Measurements from ENCODE around the gene SNX21. TPM values are rescaled to one million over a fixed set of nuclear protein-coding genes. Genes with fewer than 3 reads are reported as not detected.

SNX21 gene
- total RNA-seq, 1 donor from 2014 or later: 6.8 TPM

- DNase-seq (ENCODE audit: low read depth) (no peak), FAIRE-seq (no peak)
- TF ChIP-seq, protein P1, sequence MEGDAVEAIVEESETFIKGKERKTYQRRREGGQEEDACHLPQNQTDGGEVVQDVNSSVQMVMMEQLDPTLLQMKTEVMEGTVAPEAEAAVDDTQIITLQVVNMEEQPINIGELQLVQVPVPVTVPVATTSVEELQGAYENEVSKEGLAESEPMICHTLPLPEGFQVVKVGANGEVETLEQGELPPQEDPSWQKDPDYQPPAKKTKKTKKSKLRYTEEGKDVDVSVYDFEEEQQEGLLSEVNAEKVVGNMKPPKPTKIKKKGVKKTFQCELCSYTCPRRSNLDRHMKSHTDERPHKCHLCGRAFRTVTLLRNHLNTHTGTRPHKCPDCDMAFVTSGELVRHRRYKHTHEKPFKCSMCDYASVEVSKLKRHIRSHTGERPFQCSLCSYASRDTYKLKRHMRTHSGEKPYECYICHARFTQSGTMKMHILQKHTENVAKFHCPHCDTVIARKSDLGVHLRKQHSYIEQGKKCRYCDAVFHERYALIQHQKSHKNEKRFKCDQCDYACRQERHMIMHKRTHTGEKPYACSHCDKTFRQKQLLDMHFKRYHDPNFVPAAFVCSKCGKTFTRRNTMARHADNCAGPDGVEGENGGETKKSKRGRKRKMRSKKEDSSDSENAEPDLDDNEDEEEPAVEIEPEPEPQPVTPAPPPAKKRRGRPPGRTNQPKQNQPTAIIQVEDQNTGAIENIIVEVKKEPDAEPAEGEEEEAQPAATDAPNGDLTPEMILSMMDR (IDR thresholded peaks at IDR 0.05; ENCODE audit: insufficient read depth, low read length, severe bottlenecking): no peak
Measured at GRCh38 chr20:45821947-45822346, 11.7 kb upstream of the SNX21 start.

GRCh38 chr20:45822857-45823256, 10.7 kb upstream of the SNX21 start:
- peaks cover 5% of the 10 kb centered on the region for H3K27me3 ChIP-seq (ENCODE audit: control insufficient read depth, insufficient read depth, low read length)
- TF ChIP-seq, protein P1 (IDR thresholded peaks at IDR 0.05; ENCODE audit: insufficient read depth, low read length, severe bottlenecking): no peak
- peak; percentile 27 for DNase-seq (ENCODE audit: low read depth)
- H3K4me3 ChIP-seq (ENCODE audit: low read depth, low read length): no peak overlapping the region
- no peaks in the 10 kb centered on the region for H3K36me3 ChIP-seq (ENCODE audit: control insufficient read depth, insufficient read depth, low read length)
- no peak for FAIRE-seq

More at GRCh38 chr20:45821947-45822346, 11.7 kb upstream of the SNX21 start:
- H3K4me3 ChIP-seq (ENCODE audit: low read depth, low read length): no peak overlapping the region
- no peaks in the 10 kb centered on the region for H3K36me3 ChIP-seq (ENCODE audit: control insufficient read depth, insufficient read depth, low read length)
- H3K27me3 ChIP-seq (ENCODE audit: control insufficient read depth, insufficient read depth, low read length): peaks cover 5% of the 10 kb centered on the region

DNA sequence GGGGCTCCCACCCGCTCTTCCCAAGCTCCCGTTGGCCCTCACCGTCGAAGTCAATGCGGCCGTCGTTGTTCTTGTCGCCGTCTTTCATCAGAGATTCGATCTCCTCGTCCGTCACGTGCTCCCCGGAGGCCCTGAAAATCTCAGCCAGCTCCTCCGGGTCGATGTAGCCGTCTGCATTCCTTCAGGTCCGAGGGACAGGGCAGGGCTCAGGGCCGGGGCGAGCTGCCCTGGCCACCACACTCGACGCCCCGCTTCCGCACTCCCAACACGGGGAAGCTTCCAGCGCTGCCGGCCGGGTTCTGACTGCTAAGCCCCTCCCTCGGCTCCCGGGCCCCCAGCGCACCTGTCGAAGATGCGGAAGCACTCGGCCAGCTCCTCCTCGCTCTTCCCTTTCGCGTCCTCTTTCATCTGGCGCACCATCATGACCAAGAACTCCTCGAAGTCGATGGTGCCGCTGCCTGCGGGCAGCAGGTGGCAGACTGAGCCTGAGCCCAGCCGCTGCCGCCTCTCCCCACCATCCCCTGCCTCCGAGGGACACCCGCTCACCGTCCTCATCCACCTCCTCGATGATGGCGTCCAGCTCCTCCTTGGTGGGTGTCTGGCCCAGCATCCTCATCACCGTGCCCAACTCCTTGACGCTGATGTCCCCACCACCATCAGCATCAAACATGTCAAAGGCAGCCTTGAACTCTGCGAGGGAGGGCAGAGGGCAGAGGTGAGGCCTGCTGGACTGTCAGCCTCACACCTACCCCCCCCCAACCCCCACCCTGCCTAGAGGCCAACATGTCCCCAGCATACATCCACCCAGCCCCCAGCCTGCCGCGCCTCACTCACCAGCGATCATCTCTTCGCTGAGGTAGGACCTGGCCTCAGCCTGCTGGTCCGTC, 9.4 kb upstream of the SNX21 start:
- TF ChIP-seq, protein P1 (IDR thresholded peaks at IDR 0.05; ENCODE audit: insufficient read depth, low read length, severe bottlenecking): peak; percentile 56
- FAIRE-seq: no peak
- DNase-seq (ENCODE audit: low read depth): peak; percentile 28

DNA sequence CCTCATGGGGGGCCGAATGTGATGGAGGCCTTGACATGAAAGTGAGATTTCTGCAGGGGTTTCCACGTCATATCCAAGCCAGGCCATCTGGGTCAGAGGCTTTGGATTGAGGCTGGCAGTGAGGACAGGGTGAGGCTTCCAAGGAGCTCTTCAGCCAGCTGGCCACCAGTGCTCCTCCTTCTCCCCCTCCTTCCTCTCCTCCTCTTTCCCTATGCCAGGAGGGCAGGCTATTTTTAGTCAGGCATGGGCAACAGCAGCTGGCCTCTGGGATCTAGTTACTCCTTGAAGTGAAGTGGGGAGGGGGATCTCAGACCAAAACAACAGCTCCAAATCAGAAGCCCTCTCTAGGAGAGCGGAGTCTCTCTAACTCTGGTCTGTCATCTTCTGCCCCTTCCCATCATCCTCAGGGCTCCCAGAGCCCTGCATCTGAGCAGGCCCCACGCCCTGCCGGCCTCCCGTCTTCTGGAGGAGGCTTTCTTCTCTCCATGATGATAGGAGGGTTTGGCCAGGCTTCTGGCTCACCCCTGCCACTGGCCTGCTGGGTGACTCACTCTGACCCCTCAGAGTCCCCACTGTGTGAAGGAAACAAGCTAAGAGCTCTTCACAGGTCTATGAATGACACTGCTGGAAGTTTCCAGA, 7.1 kb upstream of the SNX21 start:
- TF ChIP-seq, protein P1 (IDR thresholded peaks at IDR 0.05; ENCODE audit: insufficient read depth, low read length, severe bottlenecking): no peak
- H3K36me3 ChIP-seq (ENCODE audit: control insufficient read depth, insufficient read depth, low read length): no peaks in the 10 kb centered on the region
- DNase-seq (ENCODE audit: low read depth): no peak
- H3K4me3 ChIP-seq (ENCODE audit: low read depth, low read length): no peak overlapping the region
- peaks cover 5% of the 10 kb centered on the region for H3K27me3 ChIP-seq (ENCODE audit: control insufficient read depth, insufficient read depth, low read length)
- FAIRE-seq: no peak

More for the DNA sequence above, 9.4 kb upstream of the SNX21 start:
- Histone ChIP-seq H3K27me3 (ENCODE audit: control insufficient read depth, insufficient read depth, low read length) (peaks cover 5% of the 10 kb centered on the region), H3K4me3 (ENCODE audit: low read depth, low read length) (no peak overlapping the region), H3K36me3 (ENCODE audit: control insufficient read depth, insufficient read depth, low read length) (no peaks in the 10 kb centered on the region)

DNA sequence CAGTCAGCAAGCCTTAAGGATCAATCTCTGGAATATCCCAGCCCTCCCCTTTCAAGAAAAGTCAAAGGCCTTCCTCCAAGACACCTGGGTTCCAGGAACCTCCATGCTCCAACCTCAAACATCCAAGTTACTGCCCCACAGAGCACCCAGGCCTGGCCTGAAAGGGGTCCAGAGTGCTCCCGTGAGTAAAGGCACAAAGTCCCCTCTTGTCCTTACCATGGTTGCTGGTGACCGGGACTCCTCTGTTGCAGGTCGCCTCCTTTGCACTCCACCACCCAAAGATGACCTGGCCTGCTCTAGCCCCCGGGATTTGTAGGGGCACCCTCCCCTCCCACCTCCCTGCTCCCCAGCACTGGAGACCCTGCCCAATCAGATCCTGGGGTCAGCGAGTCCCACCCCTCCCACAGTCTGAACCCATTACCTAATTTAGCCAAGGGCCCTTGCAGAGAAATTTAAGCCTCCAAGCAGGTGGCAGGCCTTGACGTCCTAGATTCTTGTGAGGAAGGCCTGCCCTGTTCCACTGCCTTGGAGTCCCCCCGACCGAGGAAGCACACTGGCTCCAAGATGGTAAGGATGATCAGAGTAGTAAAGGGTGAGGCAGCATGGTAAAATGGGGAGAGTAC, 6.5 kb upstream of the SNX21 start, which contains the start of gene TNNC2:
Gene TNNC2, minus strand, starts transcription at position 283 of the 623 bp plus-strand sequence. Its CDS starts 64 bp downstream, at position 219.
- Histone ChIP-seq H3K4me3 (ENCODE audit: low read depth, low read length) (no peak within 1 kb of the TSS), H3K27me3 (ENCODE audit: control insufficient read depth, insufficient read depth, low read length) (peaks cover 5% of the 10 kb centered on the region), H3K36me3 (ENCODE audit: control insufficient read depth, insufficient read depth, low read length) (no peaks in the 10 kb centered on the region)
- no peak for FAIRE-seq
- TF ChIP-seq, protein P1 (IDR thresholded peaks at IDR 0.05; ENCODE audit: insufficient read depth, low read length, severe bottlenecking): no peak
- no peak for DNase-seq (ENCODE audit: low read depth)

All from bronchial epithelial cell (primary cell).